ENCODE measurements around the gene SLC4A1. TPM values are rescaled to one million over a fixed set of nuclear protein-coding genes. Genes with fewer than 3 reads are reported as not detected.

The SLC4A1 gene
- total RNA-seq, 2 donors from 2014 or later: 0.56 TPM; not detected in 1

DNA sequence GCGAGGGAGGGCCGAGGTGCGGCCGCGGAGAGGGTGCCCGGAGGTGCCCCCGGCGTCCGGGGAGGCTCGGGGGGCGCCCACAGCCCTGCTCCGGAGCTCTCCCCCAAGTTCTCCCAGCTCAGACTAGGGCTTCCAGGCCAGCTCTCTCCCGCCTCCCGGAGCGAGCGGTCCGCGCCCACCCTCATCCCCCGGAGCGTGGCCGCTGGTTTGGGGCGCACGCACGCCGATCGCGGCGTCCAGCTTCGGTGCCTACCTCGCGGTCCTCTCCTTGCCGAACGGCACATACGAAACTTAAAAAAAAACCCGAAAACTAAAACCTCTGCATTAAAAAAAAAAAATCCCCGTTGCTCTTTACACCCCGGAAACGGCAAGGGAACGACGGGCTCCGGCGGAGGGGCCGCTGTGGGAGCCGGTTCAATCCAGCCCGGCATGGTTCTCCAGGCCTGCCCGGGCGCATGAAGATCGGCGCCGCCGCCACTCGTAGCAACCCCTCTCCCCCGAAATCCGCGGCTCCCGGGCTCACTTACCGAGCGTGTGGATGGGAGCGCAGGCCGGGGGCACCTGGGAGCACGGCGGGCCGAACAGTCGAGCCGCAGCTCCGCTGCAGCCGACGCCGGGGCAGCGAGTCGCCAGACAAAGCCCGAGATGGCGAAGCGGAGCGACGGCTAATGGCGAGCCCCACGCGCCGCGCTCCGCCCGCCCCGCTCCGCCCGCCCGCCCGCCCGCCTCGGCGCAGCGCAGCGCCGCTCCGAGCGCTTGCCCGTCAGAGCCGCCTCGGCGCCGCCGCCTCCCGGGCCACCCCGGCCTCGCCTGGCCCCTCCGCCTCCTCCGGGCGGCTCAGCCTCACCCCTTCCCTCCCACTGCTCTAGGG is 47.5 kb downstream of the SLC4A1 start:
- DNase-seq (ENCODE audit: low spot score): no peak
- Histone ChIP-seq H3K36me3 (peaks cover 7% of the 10 kb centered on the region), H3K4me1 (ENCODE audit: control insufficient read depth in 1 of 2, low read depth in 2 of 2) (peaks cover 26 to 41% of the 10 kb centered on the region in 2 donors), H3K27ac (peak overlapping the region; percentile 95 to 96), H3K9me3 (no peaks in the 10 kb centered on the region), H3K4me3 (peak overlapping the region; percentile 89), H3K27me3 (replicated peaks; ENCODE audit: insufficient read depth) (no peaks in the 10 kb centered on the region)
- TF ChIP-seq, protein P1, sequence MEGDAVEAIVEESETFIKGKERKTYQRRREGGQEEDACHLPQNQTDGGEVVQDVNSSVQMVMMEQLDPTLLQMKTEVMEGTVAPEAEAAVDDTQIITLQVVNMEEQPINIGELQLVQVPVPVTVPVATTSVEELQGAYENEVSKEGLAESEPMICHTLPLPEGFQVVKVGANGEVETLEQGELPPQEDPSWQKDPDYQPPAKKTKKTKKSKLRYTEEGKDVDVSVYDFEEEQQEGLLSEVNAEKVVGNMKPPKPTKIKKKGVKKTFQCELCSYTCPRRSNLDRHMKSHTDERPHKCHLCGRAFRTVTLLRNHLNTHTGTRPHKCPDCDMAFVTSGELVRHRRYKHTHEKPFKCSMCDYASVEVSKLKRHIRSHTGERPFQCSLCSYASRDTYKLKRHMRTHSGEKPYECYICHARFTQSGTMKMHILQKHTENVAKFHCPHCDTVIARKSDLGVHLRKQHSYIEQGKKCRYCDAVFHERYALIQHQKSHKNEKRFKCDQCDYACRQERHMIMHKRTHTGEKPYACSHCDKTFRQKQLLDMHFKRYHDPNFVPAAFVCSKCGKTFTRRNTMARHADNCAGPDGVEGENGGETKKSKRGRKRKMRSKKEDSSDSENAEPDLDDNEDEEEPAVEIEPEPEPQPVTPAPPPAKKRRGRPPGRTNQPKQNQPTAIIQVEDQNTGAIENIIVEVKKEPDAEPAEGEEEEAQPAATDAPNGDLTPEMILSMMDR (IDR thresholded peaks at IDR 0.05): no peak
- ATAC-seq (ENCODE audit: insufficient number of reproducible peaks, low FRiP score, low read depth): no peak

DNA sequence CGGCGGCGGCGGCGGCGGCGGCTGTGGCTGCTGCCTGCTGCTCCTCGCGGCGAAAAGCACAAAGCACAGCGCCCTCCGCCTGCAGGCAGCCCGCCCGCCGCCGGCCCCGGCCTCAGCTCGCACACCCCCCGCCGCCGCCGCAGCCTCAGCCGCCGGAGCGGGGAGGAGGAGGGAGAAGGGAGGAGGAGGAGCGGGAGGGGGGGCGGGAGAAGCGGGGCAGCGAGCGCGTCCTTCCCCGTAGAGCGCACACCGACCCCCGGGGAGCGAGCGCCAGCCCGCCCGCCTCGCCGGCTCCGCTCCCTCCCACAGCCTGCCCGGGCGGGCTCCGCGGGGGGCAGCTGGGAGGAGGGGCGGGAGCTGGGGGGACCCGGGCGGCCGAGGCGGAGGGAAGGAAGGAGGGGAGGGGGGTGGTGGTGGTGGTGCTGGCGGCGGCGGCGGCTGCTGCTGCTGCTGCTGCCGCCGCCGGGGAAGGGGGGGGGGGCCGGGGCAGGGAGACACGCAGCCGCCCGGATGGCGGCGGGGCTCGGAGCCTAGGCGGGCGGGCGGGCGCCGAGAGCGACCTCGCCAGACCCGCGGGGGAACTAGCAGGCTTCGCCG is 48.2 kb downstream of the SLC4A1 start, which contains the start of gene UBTF:
TSS of gene UBTF (minus strand) at position 60 of the 597 bp plus-strand sequence. CDS start 1,446 bp downstream, outside the sequence.
- Histone ChIP-seq H3K4me3 (peak within 1 kb of the TSS; percentile 89), H3K27me3 (replicated peaks; ENCODE audit: insufficient read depth) (no peaks in the 10 kb centered on the region), H3K27ac (peak within 1 kb of the TSS; percentile 95 to 96), H3K4me1 (ENCODE audit: control insufficient read depth in 1 of 2, low read depth in 2 of 2) (peaks cover 26 to 38% of the 10 kb centered on the region in 2 donors), H3K9me3 (no peaks in the 10 kb centered on the region), H3K36me3 (peaks cover 14% of the 10 kb centered on the region)
- DNase-seq (ENCODE audit: low spot score) (no peak), ATAC-seq (ENCODE audit: insufficient number of reproducible peaks, low FRiP score, low read depth) (peak; percentile 1)
- TF ChIP-seq, protein P1 (IDR thresholded peaks at IDR 0.05): no peak

DNA sequence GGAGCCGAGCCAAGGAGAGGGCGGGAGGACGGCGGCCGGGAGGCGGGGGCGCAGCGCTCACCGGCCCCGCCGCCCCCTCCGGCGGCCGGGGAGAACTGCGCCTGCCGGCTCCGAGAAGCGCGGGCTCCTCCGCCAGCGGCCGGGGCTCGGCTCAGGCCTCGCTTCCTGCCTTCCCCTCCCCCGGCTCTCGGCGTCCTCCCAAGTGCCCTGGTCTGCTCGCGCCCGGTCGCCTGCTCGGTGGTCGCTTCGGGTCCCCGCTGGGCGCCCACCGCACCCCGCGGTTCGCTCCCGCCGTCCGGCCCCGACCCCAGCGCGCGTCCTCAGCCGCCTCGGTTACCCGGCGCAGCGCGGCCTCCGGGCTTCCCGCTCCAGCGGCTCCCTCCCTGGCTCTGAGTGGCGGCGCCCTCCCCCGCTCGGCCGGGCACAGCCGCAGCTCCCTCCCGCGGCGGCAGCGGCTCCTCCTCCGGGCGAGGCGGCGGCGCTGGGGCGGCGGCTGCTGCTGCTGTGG is 48.8 kb downstream of the SLC4A1 start:
- TF ChIP-seq, protein P1 (IDR thresholded peaks at IDR 0.05): peak; percentile 66
- H3K9me3 ChIP-seq: no peaks in the 10 kb centered on the region
- H3K4me3 ChIP-seq: peak overlapping the region; percentile 89
- H3K27ac ChIP-seq: peak overlapping the region; percentile 95 to 96
- H3K27me3 ChIP-seq (replicated peaks; ENCODE audit: insufficient read depth): no peaks in the 10 kb centered on the region
- H3K36me3 ChIP-seq: peaks cover 20% of the 10 kb centered on the region
- H3K4me1 ChIP-seq (ENCODE audit: control insufficient read depth in 1 of 2, low read depth in 2 of 2): peaks cover 26 to 32% of the 10 kb centered on the region in 2 donors
- no peak for DNase-seq (ENCODE audit: low spot score)
- ATAC-seq (ENCODE audit: insufficient number of reproducible peaks, low FRiP score, low read depth): peak; percentile 33

DNA sequence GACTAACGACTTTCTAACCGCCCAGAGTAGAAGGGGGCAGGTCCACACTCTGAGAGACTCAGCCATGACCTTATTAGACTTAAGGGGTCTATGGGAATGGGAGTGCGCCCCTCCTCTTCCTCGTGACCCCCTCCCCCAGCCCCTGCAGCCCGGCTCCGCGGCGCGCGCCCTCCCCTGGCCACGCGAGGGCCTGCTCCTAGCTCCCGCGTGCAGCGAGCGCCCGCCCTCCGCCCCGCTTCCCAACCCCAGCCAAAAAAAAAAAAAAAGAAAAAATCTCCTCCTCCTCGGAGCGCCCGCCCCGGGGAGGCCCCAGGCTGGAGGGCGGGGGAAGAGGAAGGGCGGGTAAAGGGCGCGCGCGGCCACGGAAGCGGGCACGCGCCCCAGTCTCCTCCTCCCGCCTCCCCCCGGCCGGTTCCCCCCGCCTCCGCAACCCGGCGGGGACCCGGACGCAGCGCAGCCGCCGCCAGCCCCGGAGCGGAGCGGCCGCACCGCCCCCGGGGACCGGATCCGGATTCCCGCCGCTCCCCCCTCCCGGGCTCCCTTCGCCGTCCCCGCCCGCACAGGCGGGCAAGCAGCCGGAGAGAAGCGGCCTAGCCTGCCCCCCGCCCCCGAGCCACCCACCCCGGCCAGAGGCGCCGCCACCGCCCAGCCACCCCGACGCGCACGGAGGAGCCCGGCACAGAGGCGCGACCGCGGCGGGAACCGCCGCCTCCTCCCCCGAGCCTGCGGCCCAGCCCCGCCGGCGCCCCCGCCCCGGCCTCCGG is 49.4 kb downstream of the SLC4A1 start:
- peaks cover 20 to 26% of the 10 kb centered on the region in 2 donors for H3K4me1 ChIP-seq (ENCODE audit: control insufficient read depth in 1 of 2, low read depth in 2 of 2)
- H3K9me3 ChIP-seq: no peaks in the 10 kb centered on the region
- peak; percentile 18 for ATAC-seq (ENCODE audit: insufficient number of reproducible peaks, low FRiP score, low read depth)
- no peaks in the 10 kb centered on the region for H3K27me3 ChIP-seq (replicated peaks; ENCODE audit: insufficient read depth)
- H3K4me3 ChIP-seq: peak overlapping the region; percentile 89
- H3K36me3 ChIP-seq: peaks cover 24% of the 10 kb centered on the region
- no peak for DNase-seq (ENCODE audit: low spot score)
- TF ChIP-seq, protein P1 (IDR thresholded peaks at IDR 0.05): peak; percentile 60
- peak overlapping the region; percentile 95 to 96 for H3K27ac ChIP-seq
